Fibroblast of mammary gland (primary cell): Measurements from ENCODE around the gene PCSK6.

Experiments
- DNase-seq: peaks from one replicate; pipeline ENCODE4 v3.0.0-alpha.2; 2010; ENCODE audit warnings: low read depth
- H3K4me3 ChIP-seq: 2 replicates; pipeline ENCODE4 v1.5.1; 2011; ENCODE audit warnings: low read depth, mild to moderate bottlenecking, low read length, moderate library complexity; ENCODE audit not compliant: control insufficient read depth
- TF ChIP-seq, protein P1 (sequence below): conservative IDR thresholded peaks from 2 replicates; pipeline ENCODE4 v1.5.1; 2011; ENCODE audit warnings: low read depth, low read length, inconsistent platforms; ENCODE audit not compliant: control insufficient read depth, insufficient read depth

Gene PCSK6

DNA sequence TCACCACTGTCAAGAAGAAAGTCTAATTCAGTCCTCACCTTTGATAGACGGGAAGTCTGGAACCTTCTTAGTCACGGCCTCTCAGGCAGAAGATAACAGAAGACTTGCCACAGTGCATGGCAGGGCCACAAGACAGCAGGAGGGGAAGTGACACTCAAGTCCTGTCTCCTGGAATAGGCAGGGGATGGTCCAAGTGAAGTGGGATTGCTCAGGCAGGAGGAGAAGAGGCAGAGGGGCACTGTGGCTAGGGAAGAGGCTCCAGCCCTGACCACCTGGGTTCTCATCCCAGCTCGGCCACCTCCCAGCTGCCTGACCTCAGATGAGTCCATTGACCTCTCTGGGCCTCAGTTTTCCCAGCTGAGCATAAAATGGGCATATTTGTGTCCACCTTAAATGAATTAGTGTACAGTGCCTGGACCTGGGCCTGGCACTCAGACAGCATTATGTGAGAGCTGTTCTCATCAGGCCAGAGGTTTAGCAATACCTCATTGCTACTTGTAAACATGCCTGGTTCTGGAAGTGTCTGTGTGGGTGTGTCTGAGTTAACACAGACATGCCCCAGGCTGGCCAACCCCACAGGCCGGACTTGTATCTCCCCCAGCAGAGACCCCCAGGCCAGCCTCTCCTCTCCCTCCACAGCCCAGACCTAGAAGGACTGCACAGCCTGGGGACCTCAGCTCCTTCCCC lies 11.5 kb upstream of the PCSK6 start:
- no peak for DNase-seq
- TF ChIP-seq, protein P1, sequence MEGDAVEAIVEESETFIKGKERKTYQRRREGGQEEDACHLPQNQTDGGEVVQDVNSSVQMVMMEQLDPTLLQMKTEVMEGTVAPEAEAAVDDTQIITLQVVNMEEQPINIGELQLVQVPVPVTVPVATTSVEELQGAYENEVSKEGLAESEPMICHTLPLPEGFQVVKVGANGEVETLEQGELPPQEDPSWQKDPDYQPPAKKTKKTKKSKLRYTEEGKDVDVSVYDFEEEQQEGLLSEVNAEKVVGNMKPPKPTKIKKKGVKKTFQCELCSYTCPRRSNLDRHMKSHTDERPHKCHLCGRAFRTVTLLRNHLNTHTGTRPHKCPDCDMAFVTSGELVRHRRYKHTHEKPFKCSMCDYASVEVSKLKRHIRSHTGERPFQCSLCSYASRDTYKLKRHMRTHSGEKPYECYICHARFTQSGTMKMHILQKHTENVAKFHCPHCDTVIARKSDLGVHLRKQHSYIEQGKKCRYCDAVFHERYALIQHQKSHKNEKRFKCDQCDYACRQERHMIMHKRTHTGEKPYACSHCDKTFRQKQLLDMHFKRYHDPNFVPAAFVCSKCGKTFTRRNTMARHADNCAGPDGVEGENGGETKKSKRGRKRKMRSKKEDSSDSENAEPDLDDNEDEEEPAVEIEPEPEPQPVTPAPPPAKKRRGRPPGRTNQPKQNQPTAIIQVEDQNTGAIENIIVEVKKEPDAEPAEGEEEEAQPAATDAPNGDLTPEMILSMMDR, result no peak
- H3K4me3 ChIP-seq, result no peak overlapping the region

GRCh38 chr15:101499863-101500713 lies 10.6 kb upstream of the PCSK6 start:
- no peak overlapping the region for H3K4me3 ChIP-seq
- DNase-seq, result no peak
- TF ChIP-seq, protein P1, result no peak

DNA sequence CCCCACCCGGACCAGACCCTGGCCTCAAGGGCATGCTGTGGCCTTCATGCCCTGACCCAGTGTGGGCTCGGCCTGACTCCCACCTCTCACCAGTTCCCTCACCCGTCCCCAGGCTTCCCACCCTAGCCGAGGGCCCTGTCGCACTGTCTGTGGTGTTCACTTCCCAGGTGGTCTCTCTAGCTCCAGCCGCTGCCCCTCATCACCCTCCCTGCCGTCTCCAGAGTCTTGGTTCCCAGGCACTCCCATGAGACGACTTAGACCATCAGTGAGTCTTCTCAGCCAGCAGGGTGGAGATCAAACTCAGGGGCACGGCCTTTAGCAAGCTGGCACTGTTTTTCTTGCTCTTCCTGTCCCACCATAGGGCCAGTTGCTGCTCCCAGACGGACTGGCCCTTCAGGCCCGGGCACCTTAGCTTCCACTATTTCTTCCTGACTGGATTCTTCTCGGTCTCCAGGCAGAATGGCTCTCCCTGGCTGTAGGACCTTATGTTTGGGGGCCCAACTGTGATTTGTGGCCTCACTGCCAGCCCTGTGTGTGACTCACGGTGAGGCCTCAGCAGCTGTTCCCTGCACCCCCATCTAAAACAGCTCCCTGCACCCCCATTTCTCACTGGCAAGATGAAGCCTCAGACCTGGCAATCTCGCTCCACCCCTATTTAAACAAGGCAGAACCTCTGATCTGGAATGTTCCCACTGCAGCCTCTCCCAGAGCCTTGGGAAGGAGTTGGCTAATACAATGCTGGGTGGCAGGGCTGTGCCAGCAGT lies 9.4 kb upstream of the PCSK6 start:
- TF ChIP-seq, protein P1, result no peak
- H3K4me3 ChIP-seq, result no peak overlapping the region
- no peak for DNase-seq

DNA sequence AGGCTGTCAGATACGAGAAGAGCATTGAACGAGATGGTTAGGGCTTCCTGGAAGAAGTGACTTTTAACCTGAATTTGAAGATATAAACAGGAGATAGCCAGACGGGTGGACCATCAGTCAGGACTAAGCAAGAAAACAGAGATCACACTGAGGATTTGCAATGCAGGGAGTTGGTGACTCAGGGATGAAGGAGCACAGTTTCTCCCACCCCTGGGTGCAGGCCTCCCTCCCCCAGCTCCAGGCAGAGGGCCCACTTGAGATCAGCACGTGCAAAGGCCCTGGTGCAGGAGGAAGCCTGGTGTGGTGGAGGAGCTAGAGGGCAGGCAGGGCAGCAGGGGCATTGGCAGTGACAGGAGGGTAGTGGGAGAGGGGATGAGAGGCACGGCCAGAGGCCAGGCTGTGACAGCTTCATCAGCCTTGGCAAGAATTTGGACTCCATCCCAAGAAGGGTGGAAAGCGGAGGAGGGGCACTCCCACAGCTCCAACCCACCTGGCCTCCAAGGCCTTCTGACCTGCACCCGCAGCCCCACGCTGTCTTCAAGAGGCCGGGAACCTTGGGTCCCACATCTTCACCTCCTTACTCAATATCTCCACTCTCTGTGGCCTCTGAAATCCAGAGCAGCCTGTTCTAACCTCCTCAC lies 8.7 kb upstream of the PCSK6 start:
- no peak overlapping the region for H3K4me3 ChIP-seq
- DNase-seq, result no peak
- TF ChIP-seq, protein P1, result no peak

DNA sequence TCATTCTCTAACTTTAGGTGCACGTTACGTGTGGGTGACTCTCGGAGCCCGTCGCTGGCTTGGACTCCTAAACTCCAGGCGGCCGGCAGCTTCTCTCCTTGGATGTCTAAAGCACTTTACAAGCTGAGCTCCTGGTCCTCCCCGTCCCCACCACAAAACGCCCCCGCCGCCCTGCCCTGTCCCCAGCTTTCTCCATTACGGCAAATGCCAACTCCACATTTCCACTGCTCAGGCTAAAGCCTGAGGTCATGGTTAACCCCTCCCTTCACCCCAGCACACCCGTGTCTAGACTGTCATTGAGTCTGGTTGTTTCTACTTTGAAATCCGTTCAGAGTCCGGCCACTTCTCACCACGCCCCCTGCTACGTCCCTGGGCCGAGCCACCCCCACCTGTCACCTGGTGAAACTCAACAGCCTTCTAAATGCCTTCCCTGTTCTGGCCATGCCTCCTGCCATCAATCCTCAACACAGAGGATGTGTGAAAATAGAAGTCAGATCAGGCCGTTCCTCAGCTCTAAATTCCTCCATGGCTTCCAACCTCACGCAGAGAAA lies 8.1 kb upstream of the PCSK6 start:
- H3K4me3 ChIP-seq, result no peak overlapping the region
- no peak for DNase-seq
- TF ChIP-seq, protein P1, result no peak

GRCh38 chr15:101497017-101497416 lies 7.5 kb upstream of the PCSK6 start:
- DNase-seq, result no peak
- TF ChIP-seq, protein P1, result no peak
- H3K4me3 ChIP-seq, result no peak overlapping the region
